GM18873 (cell line): Measurements from ENCODE around the gene CFD.

Experiments
- ATAC-seq: cut with Tn5 transposase; IDR thresholded peaks from one replicate; pipeline ENCODE4 v1.9.1; 2021; ENCODE audit warnings: mild to moderate bottlenecking, moderate library complexity, moderate number of reproducible peaks; ENCODE audit not compliant: unreplicated experiment, low FRiP score

CFD gene

DNA sequence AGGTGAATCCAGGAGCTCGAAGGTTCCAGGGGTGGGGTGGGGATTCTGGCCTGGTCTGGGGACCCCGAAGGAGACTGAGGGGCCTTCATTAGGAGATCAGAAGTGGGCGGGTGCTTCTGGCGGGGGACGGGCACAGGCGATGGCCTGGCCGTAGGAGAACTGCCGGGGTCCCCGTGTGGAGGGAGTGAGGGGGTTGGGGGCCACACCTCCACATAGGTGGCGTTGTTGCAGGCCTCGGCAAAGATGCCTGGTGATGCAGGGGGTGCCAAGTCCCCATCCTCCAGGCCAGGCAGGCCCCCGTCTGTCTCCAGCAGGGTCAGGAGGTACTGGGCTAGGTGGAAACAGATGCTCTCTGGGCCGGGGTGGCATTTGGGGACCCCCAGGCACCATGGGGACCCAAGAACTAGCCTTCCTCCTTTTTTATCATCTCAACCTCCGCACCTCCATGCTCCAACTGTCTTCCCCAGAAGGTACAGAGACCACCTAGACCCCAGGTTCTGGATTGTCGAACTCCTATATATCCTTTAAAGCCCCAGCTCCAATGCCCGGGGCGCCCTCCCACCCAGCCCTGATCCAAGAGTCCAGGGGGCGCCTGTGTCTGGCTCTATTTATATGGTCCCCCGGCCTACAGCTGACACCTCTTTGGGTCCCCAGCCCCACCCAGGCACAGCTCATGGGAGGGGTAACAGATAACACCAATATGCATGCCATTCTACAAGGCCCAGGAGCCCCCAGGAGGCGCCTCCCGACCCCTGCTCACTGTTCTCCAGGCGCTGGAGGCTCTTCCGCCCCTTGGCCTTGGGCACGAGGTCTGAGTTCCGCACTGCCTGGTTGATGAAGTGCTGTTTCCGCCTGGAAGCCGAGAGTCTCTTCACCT, 42.0 kb downstream of the CFD start:
- no peak for ATAC-seq

DNA sequence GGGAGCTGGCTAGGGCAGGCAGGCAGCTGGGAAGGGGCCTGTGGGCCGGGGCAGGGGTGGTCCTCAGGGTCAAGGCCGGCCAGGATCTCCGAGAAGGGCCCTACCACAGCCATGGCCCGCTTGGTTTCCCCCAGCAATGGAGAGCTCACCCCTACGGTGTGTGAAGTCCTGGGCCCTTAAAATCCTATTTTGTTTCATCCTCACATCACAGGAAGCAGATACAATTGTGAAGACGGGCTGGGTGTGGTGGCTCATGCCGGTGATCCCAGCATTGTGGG, 42.6 kb downstream of the CFD start:
- ATAC-seq = no peak

DNA sequence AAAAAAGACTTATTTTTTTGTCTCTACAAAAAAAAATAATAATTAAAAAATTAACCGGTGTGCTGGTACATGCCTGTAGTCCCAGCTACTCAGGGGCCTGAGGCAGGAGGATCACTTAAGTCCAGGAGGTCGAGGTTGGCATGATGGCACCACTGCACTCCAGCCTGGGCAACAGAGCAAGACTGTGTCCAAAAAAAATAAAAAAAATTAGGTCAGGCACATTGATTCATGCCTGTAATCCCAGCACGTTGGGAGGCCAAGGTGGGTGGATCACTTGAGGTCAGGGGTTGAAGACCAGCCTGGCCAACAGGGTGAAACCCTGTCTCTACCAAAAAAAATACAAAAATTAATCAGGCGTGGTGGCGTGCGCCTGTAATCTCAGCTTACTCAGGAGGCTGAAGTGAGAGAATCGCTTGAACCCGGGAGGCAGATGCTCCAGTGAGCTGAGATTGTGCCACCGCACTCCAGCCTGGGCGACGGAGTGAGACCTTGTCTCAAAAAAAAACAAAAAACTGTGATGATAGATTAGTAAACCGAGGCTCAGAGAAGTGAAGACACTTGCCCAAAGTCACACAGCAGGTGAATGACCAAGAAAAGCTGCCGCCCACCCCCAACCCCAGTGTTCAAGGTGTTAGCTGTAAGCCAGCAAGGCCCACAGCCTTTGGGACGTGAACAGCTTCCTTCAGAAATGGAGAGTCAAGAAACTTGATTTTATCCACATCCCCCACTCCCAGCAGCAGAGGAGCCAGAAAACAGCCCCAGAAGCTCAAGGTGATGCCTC, 43.2 kb downstream of the CFD start:
- no peak for ATAC-seq

DNA sequence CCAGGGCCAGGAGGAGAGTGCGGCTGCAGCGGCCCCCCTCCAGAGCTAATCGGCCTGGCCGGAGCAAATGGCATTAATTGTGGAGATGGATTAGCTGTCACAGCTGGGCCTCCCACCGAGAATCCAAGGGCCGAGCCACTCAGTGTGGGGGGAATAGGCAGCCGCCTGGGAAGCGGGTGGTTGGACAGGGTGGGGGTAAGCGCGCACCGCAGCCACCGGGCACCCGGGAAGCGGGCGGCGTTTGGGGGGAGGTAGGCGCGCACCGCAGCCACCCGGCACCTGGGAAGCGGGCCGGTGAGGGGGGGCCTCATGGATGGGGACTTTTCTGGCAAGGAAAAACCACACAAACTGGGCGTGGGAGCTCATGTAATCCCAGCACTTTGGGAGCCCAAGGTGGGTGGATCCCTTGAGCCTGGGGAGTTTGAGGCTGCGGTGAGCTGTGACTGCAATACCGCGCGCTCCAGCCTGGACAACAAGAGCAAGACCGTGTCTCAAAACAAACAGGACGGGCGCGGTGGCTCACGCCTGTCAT, 43.9 kb downstream of the CFD start:
- ATAC-seq = no peak

DNA sequence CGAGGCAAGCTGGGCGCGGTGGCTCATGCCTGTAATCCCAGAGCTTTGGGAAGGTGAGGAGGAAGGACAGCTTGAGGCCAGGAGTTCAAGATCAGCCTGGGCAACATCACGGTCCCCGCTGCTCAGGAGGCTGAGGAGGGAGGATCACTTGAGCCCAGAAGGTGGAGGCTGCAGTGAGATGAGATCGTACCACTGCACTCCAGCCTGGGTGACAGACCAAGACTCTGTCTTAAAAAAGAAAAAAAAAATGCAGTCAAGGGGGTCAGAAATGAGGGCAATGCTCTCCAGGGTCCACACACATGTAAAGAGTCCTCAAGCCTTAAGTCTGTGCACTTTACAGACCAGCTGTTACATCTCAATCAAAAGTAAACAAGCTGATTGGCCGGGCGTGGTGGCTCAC, 45.1 kb downstream of the CFD start:
- no peak for ATAC-seq

DNA sequence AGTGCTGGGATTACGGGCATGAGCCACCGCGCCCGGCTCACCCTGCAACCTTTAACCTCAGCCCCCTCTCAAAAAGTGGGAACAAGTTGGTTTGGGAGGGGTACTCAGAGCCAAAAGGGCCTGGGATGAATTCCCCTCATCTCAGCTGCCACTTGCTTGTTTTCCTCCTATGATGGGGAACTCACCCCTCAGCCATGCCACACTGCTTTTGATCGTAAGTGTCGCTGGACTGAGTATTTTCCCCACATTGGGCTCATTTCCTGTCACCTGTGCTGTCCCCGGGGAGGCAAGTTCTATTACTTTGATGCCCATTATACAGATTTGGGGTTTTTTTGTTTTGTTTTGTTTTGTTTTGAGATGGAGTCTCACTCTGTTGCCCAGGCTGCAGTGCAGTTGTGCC, 47.0 kb downstream of the CFD start:
- no peak for ATAC-seq

DNA sequence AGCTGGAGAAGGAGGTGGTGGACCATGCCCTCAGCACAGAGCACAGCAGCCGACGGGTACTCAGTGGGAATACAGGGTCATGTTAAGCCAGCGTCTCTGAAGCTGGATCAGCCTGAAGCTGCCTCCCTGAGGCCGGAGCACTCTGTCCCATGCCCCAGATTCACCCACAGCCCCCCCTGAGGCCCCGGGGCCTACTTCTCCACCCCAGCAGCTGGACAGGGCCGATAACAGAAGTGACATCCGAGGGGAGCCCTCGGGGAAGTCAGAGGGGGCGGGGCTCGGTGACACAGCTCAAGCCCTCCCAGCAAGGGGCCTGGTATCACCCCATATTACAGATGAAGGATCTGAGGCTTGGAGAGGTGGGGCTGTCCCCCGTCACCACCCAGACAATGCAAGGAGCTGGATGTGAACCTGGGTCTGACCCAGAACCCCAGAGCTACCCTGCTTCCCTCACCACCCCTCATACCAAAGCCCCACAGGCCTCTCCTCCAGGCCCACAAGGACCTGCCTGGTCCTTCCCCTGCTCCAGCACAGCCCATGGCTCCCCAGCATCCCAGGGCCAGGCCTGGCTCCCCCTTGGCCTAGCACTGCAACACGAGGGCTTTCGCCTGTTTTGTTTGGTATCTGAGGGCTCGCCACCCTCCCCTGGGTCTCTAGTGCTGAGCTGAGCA, 47.9 kb downstream of the CFD start:
- ATAC-seq = no peak

DNA sequence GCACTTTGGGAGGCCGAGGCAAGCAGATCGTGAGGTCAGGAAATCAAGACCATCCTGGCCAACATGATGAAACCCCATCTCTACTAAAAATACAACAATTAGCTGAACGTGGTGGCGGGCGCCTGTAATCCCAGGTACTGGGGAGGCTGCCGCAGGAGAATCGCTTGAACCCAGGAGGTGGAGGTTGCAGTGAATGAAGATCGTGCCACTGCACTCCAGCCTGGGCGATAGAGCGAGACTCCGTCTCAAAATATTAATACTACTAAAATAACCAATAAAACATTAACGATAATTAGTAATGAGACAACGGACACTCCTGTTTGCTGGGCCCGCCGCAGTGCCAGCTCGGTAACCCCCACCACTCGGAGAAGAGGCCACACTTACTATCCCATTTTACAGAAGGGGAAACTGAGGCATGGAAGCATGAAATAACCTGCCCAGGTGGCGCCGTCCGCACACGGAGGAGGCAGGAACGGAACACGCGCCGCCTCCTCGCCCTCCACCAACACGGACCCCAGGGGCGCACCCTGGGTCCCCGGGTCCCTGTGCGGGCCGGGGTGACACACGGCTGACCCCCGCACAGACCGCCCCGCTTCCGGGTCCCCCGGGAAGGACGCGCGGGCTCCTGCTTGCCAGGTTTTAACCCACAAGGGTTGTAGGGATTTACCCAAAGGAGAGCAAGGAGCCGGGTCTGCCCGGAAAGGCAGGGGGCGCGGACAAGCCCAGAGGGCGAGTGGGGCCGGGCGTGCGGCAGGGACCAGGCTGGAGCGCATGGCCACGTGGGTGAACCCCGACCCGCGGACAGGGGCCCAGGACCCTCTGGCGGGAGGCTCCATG, 52.0 kb downstream of the CFD start:
- ATAC-seq = no peak

DNA sequence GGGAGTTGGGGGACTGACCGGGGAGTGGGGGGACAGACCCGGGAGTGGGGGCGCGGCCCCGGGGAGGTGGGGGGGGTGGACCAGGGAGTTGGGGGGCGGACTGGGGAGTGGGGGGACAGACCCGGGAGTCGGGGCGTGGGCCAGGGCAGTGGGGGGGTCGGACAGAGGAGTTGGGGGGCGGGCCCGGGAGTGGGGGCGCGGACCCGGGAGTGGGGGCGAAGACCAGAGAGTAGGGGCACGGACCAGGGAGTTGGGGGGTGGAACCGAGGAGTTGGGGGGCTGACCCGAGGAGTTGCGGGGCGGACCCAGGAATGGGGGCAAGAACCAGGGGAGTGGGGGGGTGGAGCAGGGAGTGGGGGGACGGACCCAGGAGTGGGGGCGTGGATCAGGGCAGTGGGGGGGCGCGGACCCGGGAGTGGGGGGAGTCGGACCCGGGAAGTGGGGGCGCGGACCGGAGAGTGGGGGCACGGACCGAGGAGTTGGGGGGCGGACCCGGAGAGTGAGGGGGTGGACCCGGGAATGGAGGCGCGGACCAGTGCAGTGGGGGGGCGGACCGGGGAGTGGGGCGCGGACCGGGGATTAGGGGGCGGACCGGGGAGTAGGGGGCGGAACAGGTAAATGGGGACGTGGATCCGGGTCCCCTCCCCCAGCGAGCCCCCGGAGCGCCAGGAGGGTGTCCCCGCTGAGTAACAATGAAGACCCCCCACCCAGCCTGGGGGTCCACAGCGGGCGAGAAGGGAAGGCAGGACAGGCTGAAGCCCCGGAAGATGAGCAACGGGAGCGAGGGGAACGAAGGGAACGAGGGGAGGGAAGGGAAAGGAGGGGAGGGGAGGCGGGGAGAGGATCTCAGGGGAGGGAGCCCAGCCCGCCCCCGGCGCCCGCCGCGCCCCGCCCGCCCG, 53.0 kb downstream of the CFD start:
- ATAC-seq = no peak
